Astrocyte (in vitro differentiated cells and primary cell): ENCODE results near the gene SPINK4. TPM values are rescaled to one million over a fixed set of nuclear protein-coding genes. Genes with fewer than 3 reads are reported as not detected.
A peak's percentile ranks its signal among the peaks of the same experiment; 100 is the strongest.

Source experiments
- DNase-seq: peaks from one replicate; pipeline ENCODE4 v3.0.0-alpha.2; 2010; ENCODE audit warnings: low read depth
- FAIRE-seq: peaks from 2 replicates; lab custom pipeline; 2011; peaks lifted over from hg19 to GRCh38; lab: Jason Lieb, UNC
- H2AFZ ChIP-seq: 2 replicates; pipeline ENCODE4 v1.6.0; 2012; ENCODE audit warnings: low read depth, low read length, inconsistent platforms
- H3K27ac ChIP-seq: 2 replicates; pipeline ENCODE4 v1.5.1; 2011; ENCODE audit warnings: low read depth, low read length, inconsistent platforms
- H3K27me3 ChIP-seq: 2 replicates; pipeline ENCODE4 v1.6.0; 2011; ENCODE audit warnings: low read length, inconsistent platforms; ENCODE audit not compliant: insufficient read depth
- H3K36me3 ChIP-seq: 2 replicates; pipeline ENCODE4 v1.5.1; 2011; ENCODE audit warnings: low read length, inconsistent platforms; ENCODE audit not compliant: insufficient read depth
- H3K4me1 ChIP-seq: 2 replicates; pipeline ENCODE4 v1.5.1; 2011; ENCODE audit warnings: low read length, inconsistent platforms; ENCODE audit not compliant: insufficient read depth
- H3K4me2 ChIP-seq: 2 replicates; pipeline ENCODE4 v1.6.0; 2012; ENCODE audit warnings: low read length, inconsistent platforms
- H3K4me3 ChIP-seq: 2 replicates; pipeline ENCODE4 v1.5.1; 2011; ENCODE audit warnings: low read depth, mild to moderate bottlenecking, low read length, inconsistent platforms; ENCODE audit not compliant: insufficient read depth
- H3K79me2 ChIP-seq: 2 replicates; pipeline ENCODE4 v1.6.0; 2012; ENCODE audit warnings: mild to moderate bottlenecking, low read length, inconsistent platforms; ENCODE audit not compliant: insufficient read depth
- H3K9ac ChIP-seq: 2 replicates; pipeline ENCODE4 v1.6.0; 2012; ENCODE audit warnings: mild to moderate bottlenecking, low read length, inconsistent platforms
- H3K9me3 ChIP-seq: 2 replicates; pipeline ENCODE4 v1.5.1; 2012; ENCODE audit warnings: low read depth, mild to moderate bottlenecking, low read length, inconsistent platforms; ENCODE audit not compliant: insufficient read depth
- H4K20me1 ChIP-seq: 2 replicates; pipeline ENCODE4 v1.6.0; 2012; ENCODE audit warnings: low read length, inconsistent platforms; ENCODE audit not compliant: insufficient read depth
- H3K27ac Mint-ChIP-seq: one replicate; pipeline ENCODE4 v1.8.0; 2021; ENCODE audit warnings: mild to moderate bottlenecking, mixed read lengths; ENCODE audit not compliant: unreplicated experiment
- H3K27me3 Mint-ChIP-seq: one replicate; pipeline ENCODE4 v1.8.0; 2021; ENCODE audit warnings: low read depth, mixed read lengths; ENCODE audit not compliant: unreplicated experiment
- H3K36me3 Mint-ChIP-seq: one replicate; pipeline ENCODE4 v1.8.0; 2021; ENCODE audit warnings: low read depth, mixed read lengths; ENCODE audit not compliant: unreplicated experiment
- H3K4me1 Mint-ChIP-seq: one replicate; pipeline ENCODE4 v1.8.0; 2021; ENCODE audit warnings: low read depth, mixed read lengths; ENCODE audit not compliant: unreplicated experiment
- H3K4me3 Mint-ChIP-seq: one replicate; pipeline ENCODE4 v1.8.0; 2021; ENCODE audit warnings: mild to moderate bottlenecking, moderate library complexity, mixed read lengths; ENCODE audit not compliant: unreplicated experiment
- H3K9me3 Mint-ChIP-seq: one replicate; pipeline ENCODE4 v1.8.0; 2021; ENCODE audit warnings: mild to moderate bottlenecking, mixed read lengths; ENCODE audit not compliant: unreplicated experiment
- EZH2 ChIP-seq: IDR thresholded peaks from 2 replicates; pipeline ENCODE4 v1.6.1; 2012; ENCODE audit warnings: mild to moderate bottlenecking, low read length, inconsistent platforms; ENCODE audit not compliant: insufficient read depth
- total RNA-seq: library from RNA; stranded (reverse); gene quantifications from 2 replicates; pipeline ENCODE4 v1.2.1, GENCODE V29; 2021
- TF ChIP-seq, protein P1 (sequence below): IDR thresholded peaks from 2 replicates; pipeline ENCODE4 v1.5.1; 2011; ENCODE audit warnings: low read depth, mild to moderate bottlenecking, inconsistent platforms, low read length, moderate library complexity; ENCODE audit not compliant: insufficient read depth

Gene SPINK4
- total RNA-seq, 1 donor from 2014 or later = not detected

DNA sequence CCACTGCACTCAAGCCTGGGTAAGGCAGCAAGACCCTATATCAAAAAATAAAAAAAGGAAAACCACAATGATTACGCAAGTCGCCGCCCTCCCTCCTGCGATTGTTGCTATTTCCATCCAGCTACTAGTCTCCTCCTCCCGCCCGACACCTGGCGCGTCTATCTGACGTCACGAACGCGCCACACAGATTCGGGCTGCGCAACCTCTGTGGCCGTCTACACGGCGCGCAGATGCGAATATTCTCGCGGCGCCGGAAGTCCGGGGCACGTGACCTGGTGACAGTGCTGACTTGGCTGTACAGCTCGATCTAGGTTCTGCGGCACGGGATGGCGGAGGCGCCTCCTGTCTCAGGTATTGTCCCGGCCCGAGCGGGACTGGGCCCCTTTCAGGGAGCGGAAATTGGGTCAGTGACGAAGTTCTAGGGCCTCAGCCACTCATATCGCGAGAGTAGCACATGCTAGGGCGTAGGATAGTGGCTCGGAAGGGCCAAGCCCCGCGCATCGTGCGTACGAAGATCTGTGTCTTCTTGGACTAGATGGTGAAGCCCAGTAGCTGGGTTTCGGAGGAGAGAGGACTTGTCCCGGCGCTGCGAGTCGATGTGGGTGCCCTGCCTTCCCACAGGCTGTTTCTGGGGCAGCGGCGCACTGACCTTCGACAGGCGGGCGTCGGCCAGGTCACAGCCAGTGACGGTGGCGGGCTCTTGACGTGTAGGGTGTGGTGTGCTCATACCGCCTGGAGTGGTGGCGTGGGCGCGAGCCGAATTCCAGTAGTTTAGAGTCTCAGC is 50.5 kb downstream of the SPINK4 start, which contains the start of gene NFX1:
Gene NFX1, plus strand, starts transcription at position 270 of the 784 bp plus-strand sequence. Its CDS starts 57 bp downstream, at position 327.
- peaks cover 17% of the 10 kb centered on the region for H3K4me1 Mint-ChIP-seq
- H3K27ac Mint-ChIP-seq = peak within 1 kb of the TSS; percentile 100

GRCh38 chr9:33291031-33291397 is 51.0 kb downstream of the SPINK4 start:
- DNase-seq (no peak), FAIRE-seq (no peak)
- H3K36me3 ChIP-seq = peaks cover 25% of the 10 kb centered on the region
- Mint-ChIP-seq H3K27me3 (no peaks in the 10 kb centered on the region), H3K36me3 (peaks cover 18% of the 10 kb centered on the region), H3K9me3 (no peaks in the 10 kb centered on the region), H3K4me1 (peaks cover 19% of the 10 kb centered on the region), H3K27ac (peak overlapping the region; percentile 100), H3K4me3 (peak overlapping the region; percentile 99)
- H3K79me2 ChIP-seq = peaks cover 56% of the 10 kb centered on the region
- no peaks in the 10 kb centered on the region for H3K9me3 ChIP-seq
- no peaks in the 10 kb centered on the region for H3K27me3 ChIP-seq
- TF ChIP-seq, protein P1, sequence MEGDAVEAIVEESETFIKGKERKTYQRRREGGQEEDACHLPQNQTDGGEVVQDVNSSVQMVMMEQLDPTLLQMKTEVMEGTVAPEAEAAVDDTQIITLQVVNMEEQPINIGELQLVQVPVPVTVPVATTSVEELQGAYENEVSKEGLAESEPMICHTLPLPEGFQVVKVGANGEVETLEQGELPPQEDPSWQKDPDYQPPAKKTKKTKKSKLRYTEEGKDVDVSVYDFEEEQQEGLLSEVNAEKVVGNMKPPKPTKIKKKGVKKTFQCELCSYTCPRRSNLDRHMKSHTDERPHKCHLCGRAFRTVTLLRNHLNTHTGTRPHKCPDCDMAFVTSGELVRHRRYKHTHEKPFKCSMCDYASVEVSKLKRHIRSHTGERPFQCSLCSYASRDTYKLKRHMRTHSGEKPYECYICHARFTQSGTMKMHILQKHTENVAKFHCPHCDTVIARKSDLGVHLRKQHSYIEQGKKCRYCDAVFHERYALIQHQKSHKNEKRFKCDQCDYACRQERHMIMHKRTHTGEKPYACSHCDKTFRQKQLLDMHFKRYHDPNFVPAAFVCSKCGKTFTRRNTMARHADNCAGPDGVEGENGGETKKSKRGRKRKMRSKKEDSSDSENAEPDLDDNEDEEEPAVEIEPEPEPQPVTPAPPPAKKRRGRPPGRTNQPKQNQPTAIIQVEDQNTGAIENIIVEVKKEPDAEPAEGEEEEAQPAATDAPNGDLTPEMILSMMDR = no peak
- TF ChIP-seq EZH2 = no peak
- H3K4me1 ChIP-seq = peaks cover 6% of the 10 kb centered on the region
- peak overlapping the region; percentile 95 for H3K4me2 ChIP-seq
- H3K27ac ChIP-seq = peak overlapping the region; percentile 100
- peak overlapping the region; percentile 100 for H3K9ac ChIP-seq
- H4K20me1 ChIP-seq = peaks cover 11% of the 10 kb centered on the region
- peak overlapping the region; percentile 95 for H3K4me3 ChIP-seq
- peak overlapping the region; percentile 95 for H2AFZ ChIP-seq

More for the DNA sequence above, 50.5 kb downstream of the SPINK4 start, which contains the start of gene NFX1:
- H3K9me3 Mint-ChIP-seq = no peaks in the 10 kb centered on the region
- Histone ChIP-seq H3K79me2 (peaks cover 50% of the 10 kb centered on the region), H3K9me3 (no peaks in the 10 kb centered on the region), H3K27ac (peak within 1 kb of the TSS; percentile 100), H3K4me2 (peak within 1 kb of the TSS; percentile 95), H2AFZ (peak within 1 kb of the TSS; percentile 95), H4K20me1 (peaks cover 9% of the 10 kb centered on the region), H3K27me3 (no peaks in the 10 kb centered on the region), H3K36me3 (peaks cover 21% of the 10 kb centered on the region), H3K4me3 (peak within 1 kb of the TSS; percentile 95), H3K9ac (peak within 1 kb of the TSS; percentile 100), H3K4me1 (peaks cover 6% of the 10 kb centered on the region)
- no peak for TF ChIP-seq EZH2
- H3K27me3 Mint-ChIP-seq = no peaks in the 10 kb centered on the region
- H3K36me3 Mint-ChIP-seq = peaks cover 15% of the 10 kb centered on the region
- FAIRE-seq = no peak
- H3K4me3 Mint-ChIP-seq = peak within 1 kb of the TSS; percentile 99
- peak; percentile 97 for DNase-seq

DNA sequence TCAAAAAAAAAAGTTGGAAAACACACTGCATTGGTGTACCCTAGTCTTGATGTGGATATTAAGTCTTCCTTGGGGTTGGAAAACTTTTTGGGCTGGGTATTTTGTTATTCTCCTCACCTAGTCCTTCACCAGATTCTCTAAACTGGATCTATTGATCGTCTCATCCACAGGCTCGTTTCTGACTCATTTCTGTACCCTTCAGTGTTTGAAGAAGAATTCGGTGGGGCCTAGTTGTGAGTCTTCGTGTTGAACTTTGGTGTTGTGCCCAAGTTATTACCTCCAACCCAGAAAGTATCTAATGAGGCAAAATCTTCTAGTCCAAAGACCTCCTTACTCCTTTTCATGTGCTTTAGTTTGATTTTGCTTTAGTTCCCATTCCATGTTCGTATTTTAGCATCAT is 51.9 kb downstream of the SPINK4 start:
- TF ChIP-seq, protein P1 = no peak
- no peak for TF ChIP-seq EZH2
- peak overlapping the region; percentile 99 for H3K4me3 Mint-ChIP-seq
- peak overlapping the region; percentile 100 for H3K27ac Mint-ChIP-seq
- H3K27ac ChIP-seq = no peak overlapping the region
- no peaks in the 10 kb centered on the region for H3K9me3 ChIP-seq
- peaks cover 27% of the 10 kb centered on the region for H3K4me1 Mint-ChIP-seq
- DNase-seq (no peak), FAIRE-seq (no peak)
- no peak overlapping the region for H3K4me3 ChIP-seq
- peaks cover 6% of the 10 kb centered on the region for H3K4me1 ChIP-seq
- H3K9me3 Mint-ChIP-seq = no peaks in the 10 kb centered on the region
- peaks cover 17% of the 10 kb centered on the region for H4K20me1 ChIP-seq
- peaks cover 65% of the 10 kb centered on the region for H3K79me2 ChIP-seq
- H3K36me3 ChIP-seq = peaks cover 31% of the 10 kb centered on the region
- H3K9ac ChIP-seq = no peak overlapping the region
- peaks cover 21% of the 10 kb centered on the region for H3K36me3 Mint-ChIP-seq
- no peaks in the 10 kb centered on the region for H3K27me3 ChIP-seq
- H2AFZ ChIP-seq = no peak overlapping the region
- H3K4me2 ChIP-seq = peak overlapping the region; percentile 5
- no peaks in the 10 kb centered on the region for H3K27me3 Mint-ChIP-seq
